ENCODE measurements around the gene PAIP2B.

DNA sequence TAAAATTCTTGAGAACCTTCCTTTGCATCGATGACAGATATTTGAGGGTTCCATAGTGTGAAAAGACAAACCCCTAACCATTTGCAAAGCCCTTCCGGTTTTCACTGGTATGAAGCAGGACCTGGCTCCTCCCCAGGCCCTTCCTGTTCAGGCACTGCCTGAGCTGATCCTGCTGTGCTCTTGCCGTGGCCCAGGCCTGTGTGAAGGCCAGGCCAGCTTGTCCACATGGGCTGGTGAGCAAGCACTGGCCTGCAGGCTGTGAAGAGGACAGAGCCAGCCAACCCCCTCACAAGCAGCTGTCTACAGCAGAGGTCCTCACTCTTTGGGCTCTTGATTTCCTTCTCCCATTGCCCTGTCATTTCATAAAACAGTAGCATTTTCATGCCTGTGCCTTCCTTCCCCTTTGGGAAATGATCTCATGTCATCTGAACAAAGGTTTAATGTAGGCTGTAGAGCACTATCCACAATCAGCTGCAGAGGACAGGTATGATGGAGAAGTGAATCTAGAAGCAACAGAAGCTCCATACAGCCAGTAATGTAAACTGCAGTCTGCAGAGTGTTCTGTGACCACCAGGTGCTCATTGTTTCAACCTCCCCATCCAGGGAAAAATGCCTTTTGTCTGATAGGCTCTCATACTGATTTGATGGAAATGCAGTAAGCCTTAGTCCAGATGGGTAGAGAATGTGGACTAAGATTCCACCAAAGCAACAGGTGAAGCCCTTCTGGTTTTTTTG lies 76.7 kb downstream of the PAIP2B start:
- TF ChIP-seq POLR2A (IDR thresholded peaks at IDR 0.05) (no peak), CTCF (IDR thresholded peaks at IDR 0.05) (no peak)

All from esophagus squamous epithelium (tissue), 4 donors.